ENCODE results near the gene GRIK3. TPM values are rescaled to one million over a fixed set of nuclear protein-coding genes. Genes with fewer than 3 reads are reported as not detected.

GRIK3 gene
- total and polyA plus RNA-seq, 2 experiments from 2014 or later = 0.31 to 2.9 TPM

- TF ChIP-seq, protein P1, sequence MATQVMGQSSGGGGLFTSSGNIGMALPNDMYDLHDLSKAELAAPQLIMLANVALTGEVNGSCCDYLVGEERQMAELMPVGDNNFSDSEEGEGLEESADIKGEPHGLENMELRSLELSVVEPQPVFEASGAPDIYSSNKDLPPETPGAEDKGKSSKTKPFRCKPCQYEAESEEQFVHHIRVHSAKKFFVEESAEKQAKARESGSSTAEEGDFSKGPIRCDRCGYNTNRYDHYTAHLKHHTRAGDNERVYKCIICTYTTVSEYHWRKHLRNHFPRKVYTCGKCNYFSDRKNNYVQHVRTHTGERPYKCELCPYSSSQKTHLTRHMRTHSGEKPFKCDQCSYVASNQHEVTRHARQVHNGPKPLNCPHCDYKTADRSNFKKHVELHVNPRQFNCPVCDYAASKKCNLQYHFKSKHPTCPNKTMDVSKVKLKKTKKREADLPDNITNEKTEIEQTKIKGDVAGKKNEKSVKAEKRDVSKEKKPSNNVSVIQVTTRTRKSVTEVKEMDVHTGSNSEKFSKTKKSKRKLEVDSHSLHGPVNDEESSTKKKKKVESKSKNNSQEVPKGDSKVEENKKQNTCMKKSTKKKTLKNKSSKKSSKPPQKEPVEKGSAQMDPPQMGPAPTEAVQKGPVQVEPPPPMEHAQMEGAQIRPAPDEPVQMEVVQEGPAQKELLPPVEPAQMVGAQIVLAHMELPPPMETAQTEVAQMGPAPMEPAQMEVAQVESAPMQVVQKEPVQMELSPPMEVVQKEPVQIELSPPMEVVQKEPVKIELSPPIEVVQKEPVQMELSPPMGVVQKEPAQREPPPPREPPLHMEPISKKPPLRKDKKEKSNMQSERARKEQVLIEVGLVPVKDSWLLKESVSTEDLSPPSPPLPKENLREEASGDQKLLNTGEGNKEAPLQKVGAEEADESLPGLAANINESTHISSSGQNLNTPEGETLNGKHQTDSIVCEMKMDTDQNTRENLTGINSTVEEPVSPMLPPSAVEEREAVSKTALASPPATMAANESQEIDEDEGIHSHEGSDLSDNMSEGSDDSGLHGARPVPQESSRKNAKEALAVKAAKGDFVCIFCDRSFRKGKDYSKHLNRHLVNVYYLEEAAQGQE (IDR thresholded peaks at IDR 0.05; ENCODE audit: unreplicated experiment) = no peak
- no peak for TF ChIP-seq JUNB (IDR thresholded peaks at IDR 0.05; ENCODE audit: unreplicated experiment)
- TF ChIP-seq ETS1 (IDR thresholded peaks at IDR 0.05) = no peak
- no peak for TF ChIP-seq STAT1 (IDR thresholded peaks at IDR 0.05; ENCODE audit: unreplicated experiment)
Measured at GRCh38 chr1:36751525-36751924, 282.8 kb downstream of the GRIK3 start (continued).

- Mint-ChIP-seq H3K4me1 (no peaks in the 10 kb centered on the region; the same call in 2 of the 3 replicates), H3K36me3 (ENCODE audit: low read depth) (no peaks in the 10 kb centered on the region), H3K9me3 (no peaks in the 10 kb centered on the region), H3K4me3 (no peak overlapping the region), H3K27ac (no peak overlapping the region), H3K27me3 (ENCODE audit: insufficient read depth, low read depth, poor library complexity) (no peaks in the 10 kb centered on the region)
- Histone ChIP-seq H3K9me2 (ENCODE audit: insufficient read depth) (0 out of 2 replicates have a peak, but pooled peaks cover 3% of the 10 kb centered on the region), H3K27me3 (ENCODE audit: insufficient read depth) (no peaks in the 10 kb centered on the region), H3K4me3 (no peak overlapping the region), H3K4me1 (ENCODE audit: insufficient read depth) (no peaks in the 10 kb centered on the region), H4K20me1 (replicated peaks; ENCODE audit: insufficient read depth) (no peaks in the 10 kb centered on the region), H2AFZ (0 out of 2 replicates have a peak overlapping the region, but pooled peaks have one; percentile 15), H3K79me2 (replicated peaks; ENCODE audit: insufficient read depth) (no peaks in the 10 kb centered on the region), H3F3A (replicated peaks; ENCODE audit: low read depth) (no peaks in the 10 kb centered on the region), H3K36me3 (ENCODE audit: insufficient read depth) (no peaks in the 10 kb centered on the region), H3K27ac (ENCODE audit: low read depth) (no peak overlapping the region), H3K4me2 (no peak overlapping the region)
- no peak for DNase-seq (ENCODE audit: low spot score)
- no peak for ATAC-seq
- TF ChIP-seq EZH2phosphoT487 (IDR thresholded peaks at IDR 0.05; ENCODE audit: unreplicated experiment) = no peak
Measured at GRCh38 chr1:36748466-36748865, 285.8 kb downstream of the GRIK3 start.
